ENCODE results near the gene PLCL1.

DNA sequence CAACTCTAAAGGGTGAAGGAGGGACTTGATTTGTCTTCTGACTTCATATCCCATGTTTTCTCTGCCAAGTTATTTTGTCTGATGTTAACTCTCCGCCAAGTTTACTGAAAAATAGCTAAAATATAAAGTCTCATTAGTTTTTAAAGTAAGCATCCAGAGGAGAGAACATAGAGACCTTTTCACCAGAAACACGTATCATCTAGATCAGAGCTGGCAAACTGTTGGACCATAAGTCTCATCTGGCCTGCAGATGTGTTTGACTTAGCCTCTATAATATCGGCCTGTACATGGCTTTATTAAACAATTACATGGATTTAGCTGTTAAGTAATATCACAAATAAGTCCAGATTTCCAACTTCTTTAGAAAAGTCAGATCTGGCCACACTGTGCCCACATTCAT is 182.6 kb downstream of the PLCL1 start:
- TF ChIP-seq, protein P1, sequence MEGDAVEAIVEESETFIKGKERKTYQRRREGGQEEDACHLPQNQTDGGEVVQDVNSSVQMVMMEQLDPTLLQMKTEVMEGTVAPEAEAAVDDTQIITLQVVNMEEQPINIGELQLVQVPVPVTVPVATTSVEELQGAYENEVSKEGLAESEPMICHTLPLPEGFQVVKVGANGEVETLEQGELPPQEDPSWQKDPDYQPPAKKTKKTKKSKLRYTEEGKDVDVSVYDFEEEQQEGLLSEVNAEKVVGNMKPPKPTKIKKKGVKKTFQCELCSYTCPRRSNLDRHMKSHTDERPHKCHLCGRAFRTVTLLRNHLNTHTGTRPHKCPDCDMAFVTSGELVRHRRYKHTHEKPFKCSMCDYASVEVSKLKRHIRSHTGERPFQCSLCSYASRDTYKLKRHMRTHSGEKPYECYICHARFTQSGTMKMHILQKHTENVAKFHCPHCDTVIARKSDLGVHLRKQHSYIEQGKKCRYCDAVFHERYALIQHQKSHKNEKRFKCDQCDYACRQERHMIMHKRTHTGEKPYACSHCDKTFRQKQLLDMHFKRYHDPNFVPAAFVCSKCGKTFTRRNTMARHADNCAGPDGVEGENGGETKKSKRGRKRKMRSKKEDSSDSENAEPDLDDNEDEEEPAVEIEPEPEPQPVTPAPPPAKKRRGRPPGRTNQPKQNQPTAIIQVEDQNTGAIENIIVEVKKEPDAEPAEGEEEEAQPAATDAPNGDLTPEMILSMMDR (IDR thresholded peaks at IDR 0.05) = no peak
- TF ChIP-seq EP300 (IDR thresholded peaks at IDR 0.05) = no peak
